IMR-90 (cell line): ENCODE measurements around the gene MORC1.

Experiments used
- BHLHE40 ChIP-seq: fragments of 150-350 bp; IDR thresholded peaks from 2 replicates; pipeline ENCODE4 v1.6.1; 2016; ENCODE audit warnings: mild to moderate bottlenecking, low read depth, low read length
- CHD1 ChIP-seq: IDR thresholded peaks from 2 replicates; pipeline ENCODE4 v1.6.1; 2012; ENCODE audit warnings: low read depth, low read length, improper control_type of control experiment
- CTCF ChIP-seq: conservative IDR thresholded peaks from 2 replicates; pipeline ENCODE4 v1.5.1; 2012; ENCODE audit warnings: mild to moderate bottlenecking, low read depth, low read length, improper control_type of control experiment
- ELK1 ChIP-seq: fragments of 150-350 bp; IDR thresholded peaks from 2 replicates; pipeline ENCODE4 v1.6.1; 2016; ENCODE audit warnings: low read depth, mild to moderate bottlenecking, low read length, moderate library complexity, borderline replicate concordance
- FOS ChIP-seq: fragments of 150-350 bp; IDR thresholded peaks from 2 replicates; pipeline ENCODE4 v1.6.1; 2016; ENCODE audit warnings: low read depth, low read length
- MXI1 ChIP-seq: IDR thresholded peaks from 2 replicates; pipeline ENCODE4 v1.6.1; 2012; ENCODE audit warnings: low read depth, mild to moderate bottlenecking, low read length, moderate library complexity, borderline replicate concordance
- POLR2A ChIP-seq: IDR thresholded peaks from 2 replicates; pipeline ENCODE4 v1.6.1; 2012; ENCODE audit warnings: mild to moderate bottlenecking, low read depth, low read length
- RFX5 ChIP-seq: IDR thresholded peaks from 2 replicates; pipeline ENCODE4 v1.8.0; 2012; ENCODE audit warnings: low read depth, mild to moderate bottlenecking, low read length, moderate library complexity
- SMC3 ChIP-seq: fragments of 150-350 bp; IDR thresholded peaks from 2 replicates; pipeline ENCODE4 v1.6.1; 2016; ENCODE audit warnings: low read depth, mild to moderate bottlenecking, antibody characterized with exemption, low read length, moderate library complexity

GRCh38 chr3:109143646-109144045 lies 25.7 kb upstream of the MORC1 start:
- TF ChIP-seq CTCF (no peak), ELK1 (no peak), MXI1 (no peak), SMC3 (no peak), CHD1 (no peak), RFX5 (no peak), BHLHE40 (no peak), FOS (no peak), POLR2A (no peak)
